HepG2 (cell line): ENCODE data around the gene TMIGD2. TPM values are rescaled to one million over a fixed set of nuclear protein-coding genes. Genes with fewer than 3 reads are reported as not detected.
A peak's percentile ranks its signal among the peaks of the same experiment; 100 is the strongest.

Experiments used
- ERF ChIP-seq: IDR thresholded peaks from 2 replicates; pipeline ENCODE4 v1.6.1; 2018; ENCODE audit warnings: missing biosample characterization, missing genetic modification reagents
- GFI1 ChIP-seq: sonication (generic); formaldehyde crosslinking; IDR thresholded peaks from 2 replicates; pipeline ENCODE4 v1.5.0; 2020; ENCODE audit warnings: missing genetic modification reagents, mild to moderate bottlenecking, borderline replicate concordance
- HNF4A ChIP-seq: sonication (generic); formaldehyde crosslinking; IDR thresholded peaks from 2 replicates; pipeline ENCODE4 v1.4.0; 2020; ENCODE audit warnings: missing genetic modification reagents
- KAT7 ChIP-seq: IDR thresholded peaks from 2 replicates; pipeline ENCODE4 v1.6.1; 2018; ENCODE audit warnings: borderline replicate concordance, missing compliant biosample characterization
- KDM3A ChIP-seq: IDR thresholded peaks from 2 replicates; pipeline ENCODE4 v1.6.1; 2018; ENCODE audit warnings: low read depth, missing compliant biosample characterization
- NFAT5 ChIP-seq: sonication (generic); formaldehyde crosslinking; IDR thresholded peaks from 2 replicates; pipeline ENCODE4 v1.4.0; 2020; ENCODE audit warnings: missing genetic modification reagents
- PHF8 ChIP-seq: sonication (generic); formaldehyde crosslinking; IDR thresholded peaks from 2 replicates; pipeline ENCODE4 v1.5.0; 2020; ENCODE audit warnings: missing genetic modification reagents
- TERF1 ChIP-seq: sonication (generic); formaldehyde crosslinking; IDR thresholded peaks from 2 replicates; pipeline ENCODE4 v1.8.0; 2022; ENCODE audit warnings: mild to moderate bottlenecking, missing genetic modification reagents, moderate library complexity
- TFAP4 ChIP-seq: sonication (generic); IDR thresholded peaks from 2 replicates; pipeline ENCODE4 v1.6.1; 2016; ENCODE audit warnings: low read depth, borderline replicate concordance
- THAP7 ChIP-seq: sonication (generic); formaldehyde crosslinking; IDR thresholded peaks from 2 replicates; pipeline ENCODE4 v1.8.1; 2023; ENCODE audit warnings: mild to moderate bottlenecking, missing genetic modification reagents
- UBTF ChIP-seq: sonication (generic); formaldehyde crosslinking; IDR thresholded peaks from 2 replicates; pipeline ENCODE4 v1.4.0; 2020; ENCODE audit warnings: mild to moderate bottlenecking, missing genetic modification reagents
- XRCC5 ChIP-seq: fragments of 200-400 bp; formaldehyde crosslinking; optimal IDR thresholded peaks from 2 replicates; pipeline ENCODE3; 2017; ENCODE audit warnings: mild to moderate bottlenecking, low read length
- ZMAT3 ChIP-seq: sonication (generic); formaldehyde crosslinking; conservative IDR thresholded peaks from 2 replicates; pipeline ENCODE4 v1.7.0; 2021; ENCODE audit warnings: missing genetic modification reagents
- ZNF556 ChIP-seq: sonication (generic); formaldehyde crosslinking; IDR thresholded peaks from 2 replicates; pipeline ENCODE4 v1.4.0; 2020; ENCODE audit warnings: mild to moderate bottlenecking, missing genetic modification reagents, borderline replicate concordance
- ZNF749 ChIP-seq: sonication (generic); formaldehyde crosslinking; IDR thresholded peaks from 2 replicates; pipeline ENCODE4 v1.8.0; 2022; ENCODE audit warnings: mild to moderate bottlenecking, missing genetic modification reagents, moderate library complexity, borderline replicate concordance
- ZNF782 ChIP-seq: sonication (generic); formaldehyde crosslinking; IDR thresholded peaks from 2 replicates; pipeline ENCODE4 v1.4.0; 2020; ENCODE audit warnings: missing genetic modification reagents, mild to moderate bottlenecking, borderline replicate concordance
- ZNF790 ChIP-seq: sonication (generic); formaldehyde crosslinking; IDR thresholded peaks from 2 replicates; pipeline ENCODE4 v1.8.0; 2022; ENCODE audit warnings: missing genetic modification reagents, mild to moderate bottlenecking, borderline replicate concordance
- polyA plus RNA-seq, 8 experiments: library from polyadenylated mRNA; depleted of rRNA in 3 of 8; stranded (reverse) in 7 of 8; unstranded in 1 of 8; fragments of >200 nt; fragmentation: Illumina TruSeq in 4 of 8; extraction: Trizol in 4 of 8; gene quantifications; 2 replicates each; pipeline versions ENCODE4 v1.2.1 to v1.2.3, GENCODE V29; 2011 to 2016; ENCODE audit warnings: low read depth in 4 of 8, missing spikeins in 1 of 8, mixed read lengths in 1 of 8; ENCODE audit not compliant: insufficient read depth in 1 of 8
- total RNA-seq, 5 experiments: library from RNA; depleted of rRNA; stranded (reverse); fragments of >200 nt; fragmentation: Illumina TruSeq; extraction: Trizol; gene quantifications; 2 replicates each; pipeline ENCODE4 v1.2.3, GENCODE V29; 2016; ENCODE audit warnings: low read depth in 1 of 5

The TMIGD2 gene
- total and polyA plus RNA-seq, 2 of the 13 experiments (the other 11 are each of a cell fraction or from before 2014, with no cell fraction given): 0.11 to 1.0 TPM

- TF ChIP-seq NFAT5 (no peak), THAP7 (CRISPR knock-in tag) (no peak), ZNF749 (CRISPR knock-in tag) (no peak), ZMAT3 (CRISPR knock-in tag) (0 out of 2 replicates have a peak, but pooled peaks have one; percentile 42), KDM3A (no peak), KAT7 (CRISPR knock-in tag) (no peak), TERF1 (CRISPR knock-in tag) (no peak), TFAP4 (peak; percentile 55; the same call in 1 of the 2 replicates), HNF4A (peak; percentile 38), XRCC5 (peak; percentile 39), ZNF782 (CRISPR knock-in tag) (0 out of 2 replicates have a peak, but pooled peaks have one; percentile 39), PHF8 (CRISPR knock-in tag) (peak; percentile 48; the same call in 1 of the 2 replicates), UBTF (peak; percentile 39; the same call in 1 of the 2 replicates), ZNF790 (CRISPR knock-in tag) (peak; percentile 53; the same call in 1 of the 2 replicates), ZNF556 (0 out of 2 replicates have a peak, but pooled peaks have one; percentile 45), ERF (CRISPR knock-in tag) (no peak), GFI1 (CRISPR knock-in tag) (no peak)
Measured at GRCh38 chr19:4338441-4339355, 36.5 kb upstream of the TMIGD2 start, which contains the start of gene STAP2 (continued).
